ENCODE results near the gene TNFSF11.
"Not testable (repeated sequence)": the region's sequence is repeated elsewhere in the genome, so short reads cannot be mapped to it uniquely, and the experiment has no call there.

The TNFSF11 gene

DNA sequence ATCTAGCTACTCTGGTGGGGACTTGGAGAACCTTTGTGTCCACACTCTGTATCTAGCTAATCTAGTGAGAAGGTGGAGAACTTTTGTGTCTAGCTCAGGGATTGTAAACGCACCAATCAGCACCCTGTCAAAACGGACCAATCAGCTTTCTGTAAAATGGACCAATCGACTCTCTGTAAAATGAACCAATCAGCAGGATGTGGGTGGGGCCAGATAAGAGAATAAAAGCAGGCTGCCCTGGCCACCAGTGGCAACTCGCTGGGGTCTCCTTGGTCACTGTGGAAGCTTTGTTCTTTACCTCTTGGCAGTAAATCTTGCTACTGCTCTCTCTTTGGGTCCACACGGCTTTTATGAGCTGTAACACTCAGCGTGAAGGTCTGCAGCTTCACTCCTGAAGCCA, 13.6 kb upstream of the TNFSF11 start:
- not testable (repeated sequence) for DNase-seq (ENCODE audit: low read depth in 3 of 3)

DNA sequence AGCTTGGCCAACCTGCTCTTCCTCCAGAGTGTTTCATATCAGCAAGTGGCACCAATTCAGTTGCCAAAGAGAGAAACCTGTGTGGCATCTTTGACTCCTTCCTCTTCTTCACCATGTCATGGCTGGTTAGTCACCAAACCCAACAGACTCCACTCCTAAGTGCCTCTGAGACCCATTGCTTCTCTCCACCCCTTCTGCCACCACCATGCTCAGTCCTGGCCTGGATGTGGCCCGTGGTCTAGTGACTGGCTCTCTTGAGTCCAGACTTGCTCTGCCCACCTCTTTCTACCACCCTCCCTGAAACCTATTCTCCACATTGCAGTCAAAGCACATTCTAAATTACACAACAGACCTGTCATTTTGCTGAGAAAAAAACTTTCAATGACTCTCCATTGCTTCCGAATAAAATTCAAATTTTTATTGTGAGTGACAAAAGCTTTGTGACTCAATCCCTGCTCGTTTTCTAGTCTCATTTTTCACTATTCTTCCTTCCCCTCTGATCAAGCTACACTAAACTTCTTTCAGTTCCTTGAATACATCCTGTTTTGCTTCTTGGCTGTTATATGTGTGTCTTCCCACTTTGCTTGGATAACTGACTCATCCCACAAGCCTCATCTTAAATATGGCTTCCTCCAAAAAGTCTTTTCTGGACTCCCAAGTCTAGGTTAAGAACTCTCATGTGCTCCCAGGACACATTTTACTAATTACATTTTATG, 12.0 kb upstream of the TNFSF11 start:
- DNase-seq (ENCODE audit: low read depth in 3 of 3): no peak

DNA sequence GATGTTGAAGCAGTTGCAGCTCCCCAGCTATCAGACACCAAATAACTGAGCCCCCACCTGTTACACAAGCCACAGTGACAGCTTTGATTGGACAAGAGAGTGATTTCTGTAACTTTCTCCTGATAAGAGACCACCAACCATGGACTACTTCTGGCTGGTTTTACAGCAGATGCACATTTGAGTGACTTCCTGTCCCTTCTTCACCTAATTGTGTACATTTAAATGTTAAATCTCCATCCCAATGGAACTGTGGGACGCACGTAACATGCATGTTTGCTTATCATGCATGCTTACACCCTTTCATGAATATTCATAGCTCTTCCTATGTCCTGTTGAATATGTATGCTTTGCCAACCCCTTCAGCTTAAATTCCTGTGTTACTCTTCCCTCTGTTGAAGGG, 6.0 kb upstream of the TNFSF11 start:
- DNase-seq (ENCODE audit: low read depth in 3 of 3): no peak

DNA sequence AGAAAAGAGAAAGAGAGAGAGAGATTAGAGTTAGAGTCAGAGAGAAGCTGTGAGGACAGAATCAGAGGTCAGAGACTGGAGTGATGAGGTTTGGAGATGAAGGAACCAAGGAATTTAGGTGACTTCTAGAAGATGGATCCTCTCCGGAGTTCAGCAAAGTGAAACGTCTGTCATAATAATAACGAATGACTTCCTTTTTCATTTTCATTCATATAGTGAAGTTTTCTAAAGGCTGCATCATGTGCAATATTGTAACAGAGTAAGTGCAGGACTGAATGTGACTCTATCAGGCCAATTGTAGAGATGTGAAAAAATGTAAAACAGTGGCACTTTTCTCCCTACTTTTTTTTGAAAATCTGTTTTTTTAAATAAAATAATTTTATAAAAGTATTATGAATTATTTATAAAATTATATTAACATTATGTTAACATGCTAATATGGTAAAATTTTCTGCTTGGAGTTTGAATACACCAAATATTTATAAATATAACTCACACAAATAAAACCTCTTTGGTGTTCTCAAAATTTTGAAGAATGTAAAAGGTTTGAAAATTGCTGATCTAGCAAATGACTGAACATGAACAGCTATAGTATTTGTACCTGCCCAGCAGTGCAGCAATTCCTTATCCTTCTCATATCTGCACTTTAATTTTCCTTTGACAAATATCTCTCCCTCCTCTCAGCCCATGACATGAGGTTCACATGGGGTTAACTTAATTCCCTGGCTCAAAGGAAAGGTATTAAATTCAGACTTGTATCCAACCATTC, 4.2 kb upstream of the TNFSF11 start:
- no peak for DNase-seq (ENCODE audit: low read depth in 3 of 3)

DNA sequence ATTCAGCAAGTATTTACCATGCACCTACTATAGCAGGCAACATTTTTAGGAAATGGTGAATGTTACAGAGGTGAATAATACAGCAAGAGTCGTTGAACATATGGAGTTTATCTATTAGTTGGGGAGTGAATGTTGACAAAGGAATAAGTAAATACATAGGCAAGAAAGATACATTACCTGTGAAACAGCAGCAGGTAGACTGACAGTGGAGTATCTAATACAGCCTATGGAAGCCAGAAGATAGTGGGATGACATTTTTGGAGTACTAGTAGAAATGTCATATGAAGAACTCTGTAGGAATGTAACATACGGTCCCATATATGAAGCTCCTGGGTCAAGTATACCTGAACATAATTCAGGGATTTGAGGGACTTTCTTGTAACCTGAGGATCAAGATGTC, 2.1 kb upstream of the TNFSF11 start:
- no peak for DNase-seq (ENCODE audit: low read depth in 3 of 3)

DNA sequence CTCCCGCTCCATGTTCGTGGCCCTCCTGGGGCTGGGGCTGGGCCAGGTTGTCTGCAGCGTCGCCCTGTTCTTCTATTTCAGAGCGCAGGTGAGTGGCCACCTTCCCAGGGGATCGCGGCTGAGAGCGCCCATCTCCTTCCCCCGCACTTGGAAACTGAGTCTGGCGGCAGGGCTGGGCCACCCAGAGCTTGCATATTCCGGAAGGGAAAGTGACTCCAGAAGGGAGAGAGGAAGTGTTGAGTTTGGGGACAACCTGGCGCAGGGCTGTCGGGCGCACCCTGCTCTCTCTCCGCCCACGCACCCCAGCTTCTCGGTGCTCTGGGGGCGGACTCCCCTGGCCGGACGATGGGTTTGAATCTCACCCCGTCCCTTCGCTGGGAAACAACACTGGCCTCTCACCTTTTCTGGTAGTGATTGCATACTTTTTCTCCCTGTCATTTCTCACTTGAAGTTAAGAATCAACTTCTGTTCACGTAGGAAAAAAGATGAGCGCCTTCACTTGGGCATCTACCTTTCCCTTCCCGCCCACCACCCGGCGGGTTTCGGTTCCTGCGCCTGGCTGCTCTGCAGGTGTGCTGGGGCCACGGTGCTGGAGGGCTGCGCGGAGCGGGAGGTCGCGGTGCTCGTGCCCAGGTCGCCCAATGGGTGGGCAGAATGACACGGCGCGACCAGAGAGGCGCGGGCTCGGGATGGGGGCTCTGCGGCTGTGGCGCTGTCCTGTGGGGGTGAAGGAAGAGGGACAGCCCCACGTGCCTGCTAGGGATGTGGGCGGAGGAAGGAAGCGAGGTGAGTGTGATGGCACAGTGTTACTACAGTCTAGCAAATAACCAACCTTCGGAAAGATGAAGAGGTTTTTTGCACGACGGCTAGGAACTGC, 721 bp downstream of the TNFSF11 start:
- peak; percentile 55 to 64 (median 55) for DNase-seq (ENCODE audit: low read depth in 3 of 3)

DNA sequence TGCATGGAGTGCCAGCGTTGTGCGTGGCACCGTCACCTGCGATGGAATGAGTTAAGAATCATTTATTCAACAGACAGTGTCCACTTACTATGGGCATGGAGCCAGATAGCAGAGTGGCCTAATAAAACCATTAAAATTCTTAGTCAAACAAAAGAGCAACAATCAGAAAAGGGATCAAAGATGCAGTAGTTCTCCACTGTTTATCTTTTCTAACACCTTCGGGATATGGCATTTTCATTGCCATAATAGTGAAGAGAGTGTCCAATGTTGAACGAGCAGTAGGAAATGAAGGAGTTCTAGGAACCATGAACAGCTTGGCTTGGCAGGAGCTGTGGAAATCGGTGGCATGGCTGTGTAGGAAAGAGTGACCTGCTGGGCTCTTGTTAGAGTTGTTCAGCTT, 2.0 kb downstream of the TNFSF11 start:
- no peak for DNase-seq (ENCODE audit: low read depth in 3 of 3)

DNA sequence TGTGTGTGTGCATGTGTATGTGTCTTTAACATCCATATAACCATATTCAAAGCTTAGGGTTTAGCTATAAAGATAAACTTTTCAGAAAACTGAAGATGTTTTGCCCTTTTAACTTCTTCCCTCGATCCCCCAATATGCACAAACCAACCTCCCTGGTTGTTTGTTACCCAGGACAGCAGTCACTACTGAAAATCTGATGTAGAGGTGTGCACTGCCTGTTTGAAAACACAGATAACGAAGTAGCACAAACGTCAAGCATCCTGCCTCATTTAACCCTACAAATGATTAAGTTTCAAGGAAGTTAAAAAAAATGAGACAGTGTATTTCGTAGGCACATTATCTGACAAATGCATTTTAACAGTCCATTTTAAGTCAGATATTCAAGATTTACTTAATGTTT, 3.6 kb downstream of the TNFSF11 start:
- no peak for DNase-seq (ENCODE audit: low read depth in 3 of 3)

DNA sequence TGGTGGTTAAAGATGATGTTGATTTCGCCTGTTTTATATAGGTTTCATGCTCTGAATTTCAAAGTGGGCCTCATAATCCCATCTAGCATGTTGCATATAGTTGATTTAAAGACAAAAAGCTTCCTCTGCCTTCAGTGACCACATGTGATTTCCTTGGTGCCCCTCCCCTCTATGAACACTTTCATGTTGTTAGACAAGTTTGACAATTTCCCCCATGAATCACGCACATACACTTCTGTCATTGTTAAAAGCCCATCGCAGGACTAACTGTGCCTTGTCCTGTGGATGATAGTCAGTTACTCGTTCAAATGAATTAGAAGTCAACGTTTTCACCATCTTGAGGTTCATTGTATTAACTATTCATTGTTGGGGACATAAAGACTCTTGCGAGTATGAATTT, 6.7 kb downstream of the TNFSF11 start:
- DNase-seq (ENCODE audit: low read depth in 3 of 3): no peak

DNA sequence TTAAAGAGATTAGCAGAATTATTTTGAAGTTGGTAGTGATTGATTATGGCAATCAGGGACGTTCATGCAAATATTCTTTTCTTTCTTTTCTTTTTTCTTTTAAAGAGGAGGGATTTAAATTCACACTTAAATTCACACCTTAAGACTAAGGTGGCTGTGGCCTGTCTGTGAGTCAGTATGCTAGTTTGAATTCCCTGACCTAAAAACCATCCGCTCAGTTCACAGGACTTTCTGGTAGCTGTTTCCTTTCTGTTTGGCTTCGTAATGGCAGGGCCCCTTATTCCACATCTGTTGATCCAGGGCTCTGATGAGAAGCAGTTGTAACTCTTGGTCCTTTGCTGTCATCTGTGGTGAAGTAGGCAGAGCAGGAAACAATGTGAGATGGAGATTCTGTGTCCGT, 7.5 kb downstream of the TNFSF11 start:
- no peak for DNase-seq (ENCODE audit: low read depth in 3 of 3)

DNA sequence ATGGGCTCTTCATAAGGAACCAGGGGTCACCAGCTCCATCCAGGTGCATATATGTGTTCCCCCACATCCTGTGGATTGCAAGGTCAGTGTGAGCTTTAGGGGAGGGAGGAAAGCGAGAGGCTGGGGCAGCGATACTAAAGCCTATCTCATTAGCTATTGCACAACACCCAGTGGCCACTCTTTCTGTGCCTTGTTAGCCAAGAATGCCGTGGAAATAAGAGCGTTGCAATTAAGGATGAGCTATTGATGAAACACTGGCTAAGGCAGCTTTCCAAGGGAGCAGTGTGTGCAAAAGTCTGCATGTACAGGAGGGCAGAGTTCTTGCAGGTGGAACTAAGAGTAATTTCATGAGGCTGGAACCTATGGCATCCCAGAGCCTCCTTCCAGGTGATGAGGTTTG, 17.6 kb downstream of the TNFSF11 start:
- DNase-seq (ENCODE audit: low read depth in 3 of 3): no peak

DNA sequence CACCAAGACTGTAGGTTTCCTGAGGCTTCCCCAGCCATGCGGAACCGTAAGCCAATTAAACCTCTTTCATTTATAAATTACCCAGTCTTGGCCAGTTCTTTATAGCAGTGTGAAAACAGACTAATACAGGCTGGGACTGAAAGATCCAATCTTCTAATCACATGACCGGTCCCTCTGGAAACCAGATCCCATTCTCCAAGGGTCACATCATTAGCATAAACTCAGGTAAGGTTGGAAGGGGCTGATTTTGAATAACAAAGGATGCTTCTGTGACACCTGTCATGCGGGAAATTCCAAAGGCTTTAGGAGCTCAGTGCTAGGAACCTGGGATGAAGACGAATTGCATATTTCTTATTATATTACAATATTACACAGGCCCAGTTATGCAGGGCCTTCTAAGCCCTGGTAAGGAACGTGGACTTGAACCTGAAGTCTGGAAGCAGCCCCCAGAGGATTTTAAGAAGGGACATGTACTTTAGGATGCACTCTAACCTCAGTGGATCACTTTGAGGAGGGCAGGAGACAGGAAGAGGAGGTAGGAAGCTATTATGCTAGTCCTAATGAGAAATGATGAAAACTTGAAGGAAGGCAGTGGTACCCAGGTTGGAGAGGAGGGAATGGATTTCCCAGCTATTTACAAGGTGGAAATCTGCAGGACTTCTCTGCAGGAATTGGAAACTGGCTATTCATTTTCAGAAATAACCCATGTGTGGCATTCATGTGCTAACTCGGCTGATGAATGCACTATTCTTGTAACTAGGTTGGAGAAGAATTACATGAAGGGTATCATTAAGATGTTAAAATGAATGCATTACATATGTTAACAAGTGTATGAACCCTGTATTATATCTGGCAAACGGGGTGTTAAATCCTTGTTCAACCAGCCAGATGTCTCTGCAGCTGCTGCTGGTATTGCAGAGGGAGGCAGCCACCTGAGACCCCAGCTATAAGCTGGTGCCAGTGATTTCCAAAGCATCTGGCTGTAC, 19.3 kb downstream of the TNFSF11 start:
- no peak for DNase-seq (ENCODE audit: low read depth in 3 of 3)

DNA sequence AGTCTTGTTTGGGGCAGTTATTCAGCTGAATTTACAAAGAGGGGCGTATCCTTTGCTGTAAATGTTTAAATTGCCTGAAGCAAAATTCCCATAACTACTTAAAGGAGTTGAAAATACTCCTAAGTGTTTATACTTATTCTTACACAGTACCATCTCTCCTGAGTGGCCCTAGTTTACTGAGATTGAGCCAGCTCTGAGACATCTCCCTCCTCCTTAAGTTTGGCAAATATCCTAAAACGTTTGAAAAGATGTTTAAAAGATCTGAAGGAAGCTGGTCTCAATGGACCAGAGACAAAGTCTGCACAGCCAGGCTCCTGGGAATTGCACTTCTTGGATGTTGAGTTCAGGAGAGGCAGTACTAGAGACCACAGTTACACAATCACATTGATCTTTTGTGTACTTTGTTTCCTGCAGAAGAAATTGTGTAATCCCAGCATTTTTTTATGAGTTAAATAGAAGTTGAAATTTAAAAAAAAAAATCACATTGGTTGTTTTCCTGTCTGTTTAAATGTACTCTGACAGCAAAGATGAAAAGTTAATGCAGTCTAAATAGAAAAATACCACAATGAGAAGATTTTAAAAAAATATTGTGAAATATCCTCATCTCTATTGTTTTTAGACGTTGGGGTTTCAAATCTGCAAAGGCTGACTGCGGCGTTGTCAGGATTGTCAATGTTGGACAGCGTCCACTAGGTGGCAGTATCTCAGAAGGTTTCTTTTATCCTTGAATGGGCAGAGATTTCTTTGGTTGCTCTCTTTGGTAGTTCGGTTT, 20.7 kb downstream of the TNFSF11 start:
- DNase-seq (ENCODE audit: low read depth in 3 of 3): peak in 2 of 3 experiments; percentile 19 to 28

DNA sequence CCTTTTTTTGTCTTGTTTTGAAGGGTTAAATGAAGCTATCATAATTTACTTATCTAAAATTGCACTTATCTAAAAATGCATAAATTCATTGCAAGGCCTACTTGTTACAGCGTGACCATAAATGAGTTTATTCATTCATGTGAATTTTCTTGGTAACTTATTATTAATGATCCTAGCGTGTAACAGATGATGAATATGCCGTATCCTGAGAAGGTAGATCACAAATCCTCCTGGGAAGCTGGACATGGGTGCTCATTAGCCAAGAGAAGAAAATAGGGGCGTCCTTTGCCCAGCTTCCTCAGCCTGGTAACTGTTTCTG, 21.3 kb downstream of the TNFSF11 start:
- DNase-seq (ENCODE audit: low read depth in 3 of 3): no peak

DNA sequence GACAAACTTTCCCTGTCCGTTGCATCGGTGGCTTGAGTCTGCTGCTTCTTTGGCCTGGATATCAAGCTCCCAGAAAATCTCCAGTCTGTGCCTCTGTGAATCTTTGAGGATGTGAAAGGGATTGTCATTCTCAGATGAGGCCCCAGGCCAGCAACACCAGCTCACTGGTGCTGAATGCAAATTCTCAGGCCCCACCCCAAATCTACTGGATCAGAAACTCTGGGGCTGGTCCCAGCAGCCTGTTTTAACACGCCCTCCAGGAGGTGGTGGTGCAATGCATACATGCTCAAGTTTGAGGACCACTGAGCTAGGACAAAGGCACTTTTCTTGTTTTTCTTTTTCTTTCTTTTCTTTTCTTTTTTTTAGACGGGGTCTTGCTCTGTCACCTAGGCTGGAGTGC, 23.6 kb downstream of the TNFSF11 start:
- no peak for DNase-seq (ENCODE audit: low read depth in 3 of 3)

DNA sequence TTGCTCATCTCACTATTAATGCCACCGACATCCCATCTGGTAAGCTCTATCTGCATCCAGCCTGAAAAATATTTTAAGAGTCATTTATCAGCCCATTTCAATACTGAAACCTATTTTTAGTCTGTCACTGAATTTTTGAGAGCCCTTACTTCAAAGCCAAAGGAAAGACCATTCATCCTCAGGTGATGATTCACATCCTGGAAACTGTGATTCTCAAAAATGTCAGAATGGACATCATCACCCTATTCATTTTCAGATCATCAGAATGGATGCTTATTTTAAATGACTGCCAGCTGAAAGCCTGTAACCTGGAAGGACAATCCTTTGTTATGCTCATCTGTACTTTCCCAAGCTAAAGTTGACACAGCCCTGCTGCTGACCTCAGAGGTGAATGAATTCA, 27.0 kb downstream of the TNFSF11 start:
- DNase-seq (ENCODE audit: low read depth in 3 of 3): no peak

DNA sequence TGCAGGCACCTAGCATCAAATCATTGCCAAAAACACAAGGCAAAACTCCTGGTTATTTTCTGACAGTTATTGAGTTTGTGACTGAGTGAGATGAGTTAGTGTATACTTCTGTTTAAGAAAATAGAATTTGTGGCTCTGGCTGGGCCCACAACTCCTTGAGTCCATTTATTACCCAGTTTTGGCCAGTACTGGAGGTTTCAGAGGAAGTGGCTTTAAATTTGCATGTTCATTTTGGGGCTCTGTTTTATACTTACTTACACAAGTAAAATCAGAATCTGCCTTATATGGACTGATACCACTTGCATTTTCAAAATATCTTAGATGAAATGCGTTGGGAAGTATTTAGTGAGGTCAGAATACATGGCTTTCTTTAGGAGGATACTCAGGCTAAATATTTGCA, 29.0 kb downstream of the TNFSF11 start:
- DNase-seq (ENCODE audit: low read depth in 3 of 3): no peak

DNA sequence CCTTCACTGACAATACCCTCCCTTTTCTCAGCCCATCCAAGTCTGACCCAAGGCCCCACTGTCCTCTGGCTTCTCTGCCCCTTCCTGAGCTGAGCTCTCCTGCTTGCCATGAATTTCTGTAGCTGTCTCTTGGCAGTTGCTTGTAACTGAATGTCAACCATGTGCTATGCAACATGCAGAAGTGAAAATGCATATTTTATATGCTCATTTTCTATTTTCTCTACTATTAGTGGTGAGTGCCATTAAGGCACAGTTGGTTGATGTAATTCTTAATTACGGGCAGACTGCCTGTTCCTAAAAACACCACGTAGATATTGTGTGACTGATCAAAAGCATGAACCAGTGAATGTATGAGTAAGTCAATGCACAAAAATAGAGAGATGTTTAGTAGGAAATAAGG, 29.6 kb downstream of the TNFSF11 start:
- DNase-seq (ENCODE audit: low read depth in 3 of 3): no peak

DNA sequence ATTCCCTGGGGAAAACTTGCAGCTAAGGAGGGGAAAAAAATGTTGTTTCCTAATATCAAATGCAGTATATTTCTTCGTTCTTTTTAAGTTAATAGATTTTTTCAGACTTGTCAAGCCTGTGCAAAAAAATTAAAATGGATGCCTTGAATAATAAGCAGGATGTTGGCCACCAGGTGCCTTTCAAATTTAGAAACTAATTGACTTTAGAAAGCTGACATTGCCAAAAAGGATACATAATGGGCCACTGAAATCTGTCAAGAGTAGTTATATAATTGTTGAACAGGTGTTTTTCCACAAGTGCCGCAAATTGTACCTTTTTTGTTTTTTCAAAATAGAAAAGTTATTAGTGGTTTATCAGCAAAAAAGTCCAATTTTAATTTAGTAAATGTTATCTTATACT, 33.6 kb downstream of the TNFSF11 start:
- no peak for DNase-seq (ENCODE audit: low read depth in 3 of 3)

DNA sequence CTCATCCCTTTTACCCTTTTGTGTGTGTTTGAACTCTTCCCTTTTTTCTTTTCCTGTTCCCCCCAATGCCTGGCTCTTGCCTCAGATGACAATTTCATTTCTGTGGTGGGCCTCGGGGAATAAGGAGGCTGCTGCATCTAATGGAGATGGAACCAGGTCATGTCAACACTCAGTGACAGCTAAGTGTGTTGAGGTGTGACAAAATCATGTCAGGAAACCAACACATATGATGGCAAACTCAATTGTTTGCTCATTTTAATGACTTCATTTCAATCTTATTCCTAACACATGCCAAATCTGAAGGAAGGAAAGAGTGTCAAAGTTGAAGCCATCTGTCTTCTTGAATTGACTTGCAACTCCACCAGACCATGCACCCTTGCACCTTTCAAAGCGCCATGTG, 36.7 kb downstream of the TNFSF11 start:
- DNase-seq (ENCODE audit: low read depth in 3 of 3): no peak
